T1000 (cell line): ENCODE data around the gene CACNA1C.

Experiments
- DNase-seq: peaks from one replicate; lab custom pipeline; 2025; ENCODE audit warnings: mixed read lengths; lab: John Stamatoyannopoulos, UW

Gene CACNA1C

GRCh38 chr12:2456122-2456812 lies 403.5 kb downstream of the CACNA1C start:
- no peak for DNase-seq

- no peak for DNase-seq
Observed at GRCh38 chr12:2456813-2457186, 404.0 kb downstream of the CACNA1C start.

- no peak for DNase-seq
Observed at GRCh38 chr12:2457215-2457932, 404.6 kb downstream of the CACNA1C start.

DNA sequence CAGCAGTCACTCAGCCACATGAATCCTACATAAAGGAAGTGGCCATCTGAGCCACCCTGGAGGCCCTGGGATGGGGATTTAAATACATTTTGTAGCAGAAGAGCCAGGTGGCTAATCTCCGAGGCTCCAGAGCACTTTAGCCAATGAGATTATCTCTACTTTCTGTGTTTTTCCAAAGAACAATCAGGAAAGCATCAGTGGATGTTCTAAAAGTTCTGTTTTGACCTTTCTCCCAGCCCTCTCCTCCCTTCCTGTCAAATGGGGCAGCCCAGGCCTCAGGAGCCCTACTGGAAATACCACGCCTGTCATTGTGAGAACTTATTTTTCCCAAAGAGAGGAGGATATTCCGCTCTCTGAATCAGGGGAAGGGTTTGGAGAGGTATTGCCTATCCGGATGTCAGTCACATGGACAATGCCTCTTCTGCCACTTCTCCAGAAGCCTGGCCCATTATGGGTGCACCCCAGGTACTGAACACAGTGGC lies 405.2 kb downstream of the CACNA1C start:
- DNase-seq, result no peak

DNA sequence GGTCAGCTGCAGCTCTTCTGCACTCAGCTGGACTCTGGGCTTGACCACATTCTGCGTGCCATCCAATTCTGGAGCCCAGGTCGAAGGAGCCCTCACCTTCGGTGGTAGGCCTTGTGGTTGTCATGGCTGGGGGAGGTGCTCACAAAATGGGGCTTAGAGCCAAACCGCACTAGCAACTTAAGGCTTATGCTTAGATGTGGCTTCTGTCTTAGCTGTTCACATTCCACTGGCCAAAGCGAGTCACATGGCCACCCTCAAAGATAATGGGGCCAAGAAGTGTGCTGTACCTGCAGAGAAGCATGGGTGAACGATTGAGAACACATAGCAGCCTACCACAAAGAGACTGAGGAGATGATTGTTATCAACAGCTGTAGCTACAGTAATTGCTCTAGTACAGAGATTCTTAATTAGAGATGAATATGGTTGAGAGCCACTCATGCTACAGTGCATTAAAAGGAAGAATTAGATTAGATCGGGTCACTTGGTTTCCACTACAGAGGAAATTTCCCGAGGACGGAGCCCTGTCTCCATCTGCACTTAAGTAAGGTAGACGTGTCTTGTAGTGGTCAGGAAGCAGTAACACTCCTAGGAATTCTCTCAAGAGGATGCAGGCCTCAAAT lies 407.4 kb downstream of the CACNA1C start:
- DNase-seq, result no peak

- DNase-seq, result no peak
Observed at GRCh38 chr12:2461046-2461445, 408.3 kb downstream of the CACNA1C start.

- DNase-seq, result no peak
Observed at GRCh38 chr12:2461645-2462044, 408.9 kb downstream of the CACNA1C start.

- DNase-seq, result no peak
Observed at GRCh38 chr12:2462087-2462486, 409.3 kb downstream of the CACNA1C start.

GRCh38 chr12:2463719-2464118 lies 410.9 kb downstream of the CACNA1C start:
- no peak for DNase-seq

GRCh38 chr12:2465681-2466080 lies 412.9 kb downstream of the CACNA1C start:
- DNase-seq, result no peak

DNA sequence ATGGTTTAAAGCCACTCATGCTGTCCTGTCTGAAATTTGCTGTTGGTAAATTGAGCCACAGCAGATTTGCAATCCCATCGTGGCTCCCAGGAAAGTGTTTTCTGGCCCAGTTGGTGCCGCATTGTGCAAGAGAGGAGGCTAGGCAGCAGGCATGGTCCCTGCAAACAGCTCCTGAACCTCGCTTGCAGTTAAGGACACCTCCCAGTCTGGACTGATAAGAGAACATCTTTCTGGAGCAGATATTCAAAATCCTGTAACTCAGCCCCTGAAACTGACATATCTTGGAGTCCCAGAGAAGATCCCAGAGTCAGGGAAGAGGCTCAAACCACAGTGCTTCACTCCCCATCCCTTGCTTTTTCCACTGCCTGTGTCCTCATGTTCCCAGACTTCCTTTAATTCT lies 413.4 kb downstream of the CACNA1C start:
- DNase-seq, result no peak

DNA sequence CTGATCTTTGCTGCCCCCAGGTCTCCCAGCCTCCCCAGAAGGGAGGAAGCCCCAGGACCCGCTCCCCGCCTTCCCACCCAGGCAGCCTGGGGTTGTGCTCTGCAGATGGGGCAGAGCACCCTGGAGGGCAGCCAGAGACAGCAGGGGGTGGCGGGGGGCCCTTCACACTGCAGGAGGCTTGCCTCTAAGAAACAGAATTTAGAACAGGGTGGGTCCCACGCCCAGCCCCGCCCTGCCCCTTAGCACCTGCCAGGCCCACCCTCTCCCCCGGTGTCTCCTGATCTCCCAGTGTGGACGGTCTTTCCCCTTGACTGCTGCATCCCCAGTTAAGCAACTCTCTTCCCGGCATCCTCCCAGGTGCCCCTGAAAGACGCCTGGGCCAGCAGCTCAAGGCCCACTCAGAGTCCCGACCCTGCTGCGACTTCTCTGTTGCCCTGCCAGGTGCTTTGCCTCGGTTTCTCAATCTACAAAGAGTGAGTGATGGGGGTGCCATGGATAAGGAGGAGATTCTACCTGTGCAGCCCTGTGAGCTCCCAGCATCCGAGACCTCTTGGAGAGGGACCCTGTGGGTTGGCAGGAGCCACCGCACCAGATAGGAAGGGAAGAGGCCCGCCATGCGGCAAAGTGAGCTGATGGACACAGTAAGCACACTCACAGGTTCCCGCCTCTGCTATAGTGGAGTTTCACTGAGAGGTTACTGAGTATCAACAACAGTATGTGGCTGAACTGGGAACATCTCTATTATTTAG lies 414.8 kb downstream of the CACNA1C start:
- no peak for DNase-seq

DNA sequence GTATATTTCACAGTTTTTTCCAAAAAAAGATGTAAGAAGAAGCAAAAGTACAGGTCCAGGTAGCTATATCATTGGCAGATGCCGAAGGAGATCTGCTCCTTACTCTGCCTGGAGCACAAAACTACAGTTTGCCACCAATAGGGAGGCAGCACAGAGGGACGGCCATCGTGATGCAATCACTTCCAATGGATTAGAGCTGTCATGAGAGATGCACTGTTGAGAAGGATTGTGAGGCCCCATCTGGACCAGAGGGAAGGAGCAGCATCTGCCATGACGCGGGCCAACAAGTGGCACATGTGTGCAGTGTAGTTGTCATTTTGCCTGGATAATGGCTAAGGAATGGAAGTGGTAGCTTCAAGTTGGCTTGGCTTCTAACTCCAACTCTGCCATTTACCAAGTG lies 423.2 kb downstream of the CACNA1C start:
- no peak for DNase-seq

DNA sequence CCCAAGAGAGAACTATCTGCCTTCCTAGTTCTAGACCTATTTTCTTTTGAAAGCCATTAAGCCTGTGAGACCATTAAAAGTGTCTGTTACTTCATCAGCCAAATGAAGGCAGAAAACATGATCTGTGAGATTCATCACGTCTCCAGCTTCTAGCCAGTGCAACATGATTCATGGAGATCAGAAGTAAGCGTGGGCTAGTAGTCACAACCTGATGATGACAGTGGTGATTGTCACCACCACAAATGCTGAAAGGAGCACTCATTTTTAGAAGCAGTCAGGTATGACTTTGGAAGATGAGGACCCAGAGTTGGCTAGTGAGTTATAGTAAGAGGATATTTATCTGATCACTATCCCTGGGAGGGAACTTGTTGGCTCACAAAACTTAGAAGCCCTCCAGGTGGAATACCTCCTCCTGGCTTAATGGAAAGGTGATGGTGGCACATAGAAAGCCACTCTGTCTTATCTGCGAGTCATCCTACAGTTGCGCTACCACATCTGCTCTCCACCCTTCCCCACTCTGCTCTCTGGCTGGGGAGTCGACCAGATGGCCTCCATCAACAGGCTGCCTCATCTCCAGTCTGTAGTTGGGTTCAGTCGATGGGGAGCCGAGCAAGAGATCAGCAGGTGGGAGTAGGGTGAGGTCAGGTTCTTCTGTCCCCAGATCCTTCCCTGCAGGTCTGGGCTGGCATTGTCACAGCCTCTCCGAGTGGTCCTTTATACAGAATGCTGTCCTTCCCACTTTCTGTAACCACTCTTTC lies 424.4 kb downstream of the CACNA1C start:
- DNase-seq, result no peak

GRCh38 chr12:2479851-2480535 lies 427.2 kb downstream of the CACNA1C start:
- no peak for DNase-seq

- DNase-seq, result no peak
Observed at GRCh38 chr12:2481346-2481745, 428.6 kb downstream of the CACNA1C start.

GRCh38 chr12:2481951-2482350 lies 429.2 kb downstream of the CACNA1C start:
- DNase-seq, result no peak

DNA sequence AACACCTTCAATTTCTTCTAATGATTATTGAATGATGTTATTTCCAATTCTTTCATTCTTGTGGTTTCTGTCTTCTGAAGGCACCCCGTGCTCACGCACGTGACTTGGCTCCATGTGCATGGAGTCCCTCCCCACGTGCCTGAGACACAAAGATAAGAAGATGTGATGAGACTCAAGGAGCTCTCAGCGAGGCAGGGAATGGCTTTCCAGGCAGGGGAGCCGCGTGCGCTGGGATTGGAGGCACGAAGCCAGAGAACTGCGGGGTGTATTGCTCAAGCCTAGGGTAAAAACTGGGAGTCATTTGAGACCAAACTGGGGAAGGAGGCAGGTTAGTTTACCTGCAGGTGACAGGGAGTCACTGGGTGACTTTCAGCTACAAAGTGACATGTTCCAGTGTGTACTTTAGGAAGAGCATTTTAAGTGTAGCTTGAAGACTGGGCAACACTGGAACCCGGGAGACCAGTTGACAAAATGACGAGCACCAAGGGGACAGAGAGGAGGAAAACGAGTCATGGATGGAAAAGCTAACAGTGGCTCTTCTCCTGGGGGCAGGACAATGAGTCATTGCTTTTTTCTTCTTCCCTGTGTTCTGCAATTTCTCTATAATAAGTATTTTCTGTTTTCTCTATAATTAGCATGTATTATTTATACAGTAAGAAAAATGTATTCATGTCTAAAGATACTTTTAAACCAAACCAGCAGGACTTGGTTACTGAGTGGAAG lies 430.3 kb downstream of the CACNA1C start:
- no peak for DNase-seq

- DNase-seq, result no peak
Observed at GRCh38 chr12:2483713-2484112, 430.9 kb downstream of the CACNA1C start.

- no peak for DNase-seq
Observed at GRCh38 chr12:2484141-2484776, 431.5 kb downstream of the CACNA1C start.
